NCI-H1092 (cell line): ENCODE results near the gene NDC1.
"Not testable (repeated sequence)": the region's sequence is repeated elsewhere in the genome, so short reads cannot be mapped to it uniquely, and the experiment has no call there.

Experiments used
- DNase-seq: peaks from one replicate; lab custom pipeline; 2025; lab: John Stamatoyannopoulos, UW

Gene NDC1, protein sequence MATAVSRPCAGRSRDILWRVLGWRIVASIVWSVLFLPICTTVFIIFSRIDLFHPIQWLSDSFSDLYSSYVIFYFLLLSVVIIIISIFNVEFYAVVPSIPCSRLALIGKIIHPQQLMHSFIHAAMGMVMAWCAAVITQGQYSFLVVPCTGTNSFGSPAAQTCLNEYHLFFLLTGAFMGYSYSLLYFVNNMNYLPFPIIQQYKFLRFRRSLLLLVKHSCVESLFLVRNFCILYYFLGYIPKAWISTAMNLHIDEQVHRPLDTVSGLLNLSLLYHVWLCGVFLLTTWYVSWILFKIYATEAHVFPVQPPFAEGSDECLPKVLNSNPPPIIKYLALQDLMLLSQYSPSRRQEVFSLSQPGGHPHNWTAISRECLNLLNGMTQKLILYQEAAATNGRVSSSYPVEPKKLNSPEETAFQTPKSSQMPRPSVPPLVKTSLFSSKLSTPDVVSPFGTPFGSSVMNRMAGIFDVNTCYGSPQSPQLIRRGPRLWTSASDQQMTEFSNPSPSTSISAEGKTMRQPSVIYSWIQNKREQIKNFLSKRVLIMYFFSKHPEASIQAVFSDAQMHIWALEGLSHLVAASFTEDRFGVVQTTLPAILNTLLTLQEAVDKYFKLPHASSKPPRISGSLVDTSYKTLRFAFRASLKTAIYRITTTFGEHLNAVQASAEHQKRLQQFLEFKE

DNA sequence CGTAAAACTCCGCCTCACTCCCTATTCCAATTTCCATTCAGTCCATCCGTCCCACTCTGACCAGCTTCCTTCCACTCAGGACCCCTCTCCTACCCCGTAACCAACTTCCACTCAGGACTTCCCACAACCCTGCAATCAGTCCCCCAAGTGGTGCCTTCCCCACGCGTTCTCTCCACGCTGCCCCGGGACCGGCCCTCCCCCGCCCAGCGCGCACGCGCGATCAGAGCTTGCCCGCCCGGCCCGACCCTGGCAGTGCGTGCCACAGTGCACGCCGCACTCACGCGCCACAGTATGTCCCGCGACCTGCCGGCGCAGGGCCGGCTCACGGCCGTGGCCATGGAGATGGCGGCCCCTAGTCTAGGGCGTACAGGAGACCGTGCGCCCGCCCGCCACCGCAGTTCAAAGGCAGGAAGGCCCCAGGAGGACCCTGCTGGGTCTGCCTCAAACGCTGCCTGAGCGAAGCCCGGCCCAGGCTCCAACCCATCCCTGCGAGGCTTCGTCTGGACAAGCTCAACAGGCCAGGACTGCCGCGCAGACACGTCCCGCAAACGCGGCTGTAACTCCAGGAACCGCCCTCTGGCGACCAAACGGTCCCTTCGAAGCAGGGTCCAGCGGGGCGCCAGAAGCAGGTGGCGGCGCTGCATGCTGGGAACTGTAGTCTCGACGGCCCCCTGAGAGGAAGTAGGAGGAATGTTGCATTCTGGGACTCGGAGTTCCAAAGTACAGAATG lies at the start of gene NDC1:
Gene NDC1 (minus strand): TSS at position 373 of the 730 bp plus-strand sequence. CDS start 35 bp downstream, at position 338.
- DNase-seq, result peak; percentile 86

GRCh38 chr1:53883600-53883999 lies 45.5 kb upstream of the NDC1 start:
- not testable (repeated sequence) for DNase-seq

DNA sequence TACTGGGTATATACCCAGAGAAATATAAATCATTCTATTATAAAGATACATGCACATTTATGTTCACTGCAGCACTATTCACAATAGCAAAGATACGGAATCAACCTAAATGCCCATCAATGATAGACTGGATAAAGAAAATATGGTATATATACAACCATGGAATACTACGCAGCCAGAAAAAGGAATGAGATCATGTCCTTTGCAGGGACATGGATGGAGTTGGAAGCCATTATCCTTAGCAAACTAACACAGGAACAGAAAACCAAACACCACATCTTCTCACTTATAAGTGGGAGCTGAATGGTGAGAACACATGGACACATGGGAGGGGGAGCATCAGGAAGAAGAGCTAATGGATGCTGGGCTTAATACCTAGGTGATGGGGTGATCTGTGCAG lies 43.8 kb upstream of the NDC1 start:
- DNase-seq, result not testable (repeated sequence)

DNA sequence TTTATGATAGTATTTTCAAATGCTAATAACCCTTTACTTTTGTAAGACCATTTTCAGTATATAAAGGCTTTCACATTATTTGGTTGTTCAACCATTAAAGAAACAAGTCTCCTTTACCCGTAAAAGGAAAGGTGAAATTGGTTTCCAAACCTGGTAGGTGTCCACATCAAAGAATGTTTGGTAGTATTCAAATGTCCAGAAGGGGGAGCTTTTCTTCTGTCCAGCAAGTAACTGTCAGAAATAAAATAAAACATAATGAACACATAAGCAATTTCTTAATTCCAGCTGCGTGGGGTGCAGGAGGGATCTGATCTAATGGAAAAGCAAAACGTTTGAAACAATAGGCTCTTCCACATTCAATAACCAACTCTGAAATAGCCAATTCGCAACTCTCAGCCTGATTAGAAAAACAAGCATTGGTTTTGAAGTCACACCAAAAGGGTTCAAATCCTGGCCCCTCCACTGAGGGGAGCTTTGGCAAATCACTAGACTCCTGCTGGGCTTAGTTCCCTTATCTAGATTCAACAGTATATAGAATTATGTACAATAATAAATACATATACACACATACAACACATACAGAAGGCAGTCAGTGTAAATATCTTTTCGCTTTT lies 40.5 kb upstream of the NDC1 start:
- DNase-seq, result no peak

DNA sequence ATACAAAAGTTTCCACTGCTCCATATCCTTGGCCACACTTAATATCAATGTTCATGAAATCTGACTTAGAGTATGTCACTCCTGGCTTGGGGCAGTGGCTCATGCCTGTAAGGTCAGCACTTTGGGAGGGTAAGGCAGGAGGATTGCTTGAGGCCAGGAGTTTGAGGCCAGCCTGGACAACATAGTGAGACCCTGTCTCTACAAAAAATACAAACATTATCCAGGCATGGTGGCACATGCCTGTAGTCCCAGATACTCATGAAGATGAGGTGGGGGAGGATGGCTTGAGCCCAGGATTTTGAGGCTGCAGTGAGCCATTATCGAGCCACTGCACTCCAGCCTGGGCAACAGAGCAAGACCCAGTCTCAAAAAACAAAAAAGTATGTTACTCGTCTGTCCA lies 37.1 kb upstream of the NDC1 start:
- not testable (repeated sequence) for DNase-seq

- no peak for DNase-seq
Measured at GRCh38 chr1:53871773-53872484, 33.8 kb upstream of the NDC1 start.

- DNase-seq, result no peak
Measured at GRCh38 chr1:53871221-53871620, 33.1 kb upstream of the NDC1 start.

DNA sequence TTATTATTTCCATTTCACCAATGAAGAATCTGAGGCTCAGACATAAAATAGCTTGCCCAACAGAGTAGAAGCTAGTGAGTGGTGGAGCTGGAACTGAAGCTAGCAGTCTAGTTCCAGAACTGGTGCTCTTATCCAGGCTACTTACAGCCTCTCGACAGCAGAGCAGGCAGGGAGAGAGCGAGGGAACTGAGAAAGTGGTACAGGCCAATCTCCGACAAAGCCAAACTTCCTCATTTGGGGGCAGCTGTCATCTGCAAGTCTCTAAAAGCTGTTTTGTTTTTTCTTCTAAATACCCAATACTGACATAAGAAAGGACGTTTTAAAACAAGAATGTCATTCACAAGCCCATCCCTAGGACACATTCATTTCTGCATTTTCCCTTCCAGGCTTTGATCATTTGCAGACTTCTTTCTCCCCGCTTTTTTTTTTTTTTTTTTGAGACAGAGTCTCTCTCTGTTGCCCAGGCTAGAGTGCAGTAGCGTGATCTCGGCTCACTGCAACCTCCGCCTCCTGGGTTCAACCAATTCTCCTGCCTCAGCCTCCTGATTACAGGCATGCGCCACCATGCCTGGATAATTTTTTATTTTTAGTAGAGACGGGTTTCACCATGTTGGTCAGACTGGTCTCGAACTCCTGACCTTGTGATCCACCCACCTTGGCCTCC lies 31.5 kb upstream of the NDC1 start:
- DNase-seq, result no peak

- DNase-seq, result no peak
Measured at GRCh38 chr1:53868565-53868964, 30.5 kb upstream of the NDC1 start.

DNA sequence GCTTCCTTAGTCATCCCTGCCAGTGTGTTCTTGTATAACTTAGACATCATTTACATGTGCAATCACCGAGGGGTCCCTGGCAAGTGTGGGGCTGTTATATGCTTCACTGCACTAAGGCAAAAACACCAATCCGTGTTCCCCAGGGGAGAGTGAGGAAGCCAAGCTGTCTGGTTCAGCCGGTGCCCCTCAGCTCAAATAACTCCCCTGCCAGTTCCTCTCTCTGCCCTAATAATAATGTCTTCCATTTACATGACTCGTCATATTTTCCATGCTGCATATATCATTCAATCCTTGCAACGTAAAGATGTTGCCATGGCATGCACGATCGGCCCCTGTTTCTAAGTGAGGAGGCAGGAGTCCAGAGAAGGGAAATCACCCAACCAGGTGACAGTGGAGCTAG lies 24.4 kb upstream of the NDC1 start:
- no peak for DNase-seq

- no peak for DNase-seq
Measured at GRCh38 chr1:53860967-53861411, 22.9 kb upstream of the NDC1 start.

GRCh38 chr1:53851571-53852285 lies 13.6 kb upstream of the NDC1 start:
- DNase-seq, result no peak

GRCh38 chr1:53850082-53850673 lies 12.1 kb upstream of the NDC1 start:
- DNase-seq, result no peak

DNA sequence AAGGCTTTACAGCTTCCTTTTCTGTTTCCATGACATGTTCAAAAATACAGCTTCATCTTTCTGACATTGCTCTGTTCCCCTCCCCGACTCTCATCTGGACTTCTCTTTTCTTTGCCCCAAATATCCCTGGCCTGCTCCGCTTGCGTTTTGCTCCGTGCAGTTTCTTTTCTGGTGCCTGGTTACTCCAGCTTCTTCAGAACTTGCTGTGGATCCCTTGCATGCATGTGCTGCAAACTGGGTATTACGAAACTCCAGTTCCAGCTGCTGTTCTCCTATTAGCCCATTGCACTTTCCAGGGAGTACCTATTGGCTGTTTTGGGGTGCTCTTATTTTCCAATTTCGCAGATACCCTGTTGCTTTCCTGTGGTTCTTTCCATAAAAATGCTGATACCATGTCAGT lies 9.9 kb upstream of the NDC1 start:
- DNase-seq, result no peak

DNA sequence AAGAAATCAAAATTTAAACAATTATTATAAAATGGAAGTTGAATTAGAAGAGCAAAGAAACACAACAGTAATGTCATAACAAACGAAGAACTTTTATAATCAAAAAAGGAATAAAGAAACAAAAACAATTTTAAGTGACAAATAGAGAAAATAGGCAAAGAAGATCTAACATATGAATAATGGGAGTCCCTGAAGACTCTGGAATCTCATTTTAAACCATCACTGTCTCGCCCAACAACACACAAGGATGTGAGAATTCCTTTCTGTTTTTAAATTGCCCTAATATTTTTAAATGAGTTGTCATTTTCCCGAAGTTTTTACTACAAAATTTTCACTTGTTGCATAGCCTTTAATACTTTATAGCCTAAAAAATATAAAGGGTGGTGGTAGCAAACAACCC lies 4.3 kb upstream of the NDC1 start:
- DNase-seq, result no peak

DNA sequence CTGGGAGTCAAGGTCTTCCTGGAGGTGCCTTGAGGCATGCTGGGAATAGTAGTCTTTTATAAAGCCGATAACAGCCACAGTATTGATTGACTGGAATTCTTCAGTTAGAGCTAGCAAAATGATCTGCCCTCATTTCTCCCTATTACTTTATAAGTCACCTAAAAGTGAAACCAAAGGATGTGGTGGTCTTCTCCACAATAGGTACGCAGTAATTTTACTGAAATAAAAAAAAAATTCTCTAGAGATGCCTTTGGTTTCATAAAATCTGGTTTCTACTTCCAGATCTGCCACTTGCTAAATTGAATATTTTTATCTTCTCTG lies 518 bp upstream of the NDC1 start:
- no peak for DNase-seq

DNA sequence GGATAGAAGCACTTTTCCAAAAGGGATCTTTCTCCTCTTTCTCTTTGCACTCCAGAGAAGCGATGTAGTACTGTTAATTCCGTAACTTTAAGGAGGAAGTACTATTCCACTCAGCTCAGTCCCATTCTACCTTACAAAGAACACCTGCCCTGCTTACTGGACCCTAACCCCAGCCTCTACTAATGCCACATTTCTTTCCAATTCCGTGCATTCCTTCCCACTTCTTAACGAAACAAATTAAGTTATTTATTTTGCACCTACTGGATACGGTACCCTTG lies 511 bp downstream of the NDC1 start:
- DNase-seq, result no peak

- no peak for DNase-seq
Measured at GRCh38 chr1:53835491-53835890, 2.6 kb downstream of the NDC1 start.

DNA sequence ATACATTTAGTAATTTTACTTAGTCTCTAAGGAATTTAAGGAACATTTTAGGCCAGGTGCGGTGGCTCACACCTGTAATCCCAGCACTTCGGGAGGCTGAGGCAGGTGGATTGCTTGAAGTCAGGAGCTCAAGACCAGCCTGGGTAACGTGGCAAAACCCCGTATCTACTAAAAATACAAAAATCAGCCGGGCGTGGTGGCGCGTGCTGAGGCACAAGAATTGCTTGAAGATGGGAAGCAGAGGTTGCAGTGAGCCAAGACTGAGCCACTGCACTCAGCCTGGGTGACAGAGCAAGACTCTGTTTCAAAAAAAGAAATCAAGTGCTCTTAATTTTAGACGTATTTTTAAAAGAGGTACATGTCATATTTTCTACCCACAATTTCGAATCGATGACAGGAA lies 3.3 kb downstream of the NDC1 start:
- DNase-seq, result no peak

GRCh38 chr1:53833393-53833792 lies 4.7 kb downstream of the NDC1 start:
- no peak for DNase-seq

- DNase-seq, result no peak
Measured at GRCh38 chr1:53826367-53826766, 11.7 kb downstream of the NDC1 start.
